ENCODE measurements around the gene NLRC5. TPM values are rescaled to one million over a fixed set of nuclear protein-coding genes. Genes with fewer than 3 reads are reported as not detected.

NLRC5 gene
- total and polyA plus RNA-seq, 10 donors = 52.0 to 401 (median 219) TPM

- H3K36me3 ChIP-seq = peaks cover 0 to 52% (median 0%) of the 10 kb centered on the region in 6 donors
- peaks cover 54 to 97% (median 80%) of the 10 kb centered on the region in 6 donors for H3K4me1 ChIP-seq
- H3K9me3 ChIP-seq = no peaks in the 10 kb centered on the region
- no peaks in the 10 kb centered on the region for H3K27me3 ChIP-seq (replicated peaks in 1 of 7)
- peak overlapping the region in 5 of 8 donors; percentile 78 to 96 (median 90) for H3K4me3 ChIP-seq
- TF ChIP-seq POLR2AphosphoS5 (IDR thresholded peaks at IDR 0.05) (no peak), CTCF (IDR thresholded peaks at IDR 0.05 in 8 of 11, conservative IDR thresholded peaks at IDR 0.05 in 3 of 11) (no peak), POLR2A (IDR thresholded peaks at IDR 0.05) (no peak)
- DNase-seq = peak; percentile 11
- peak overlapping the region in 7 of 8 donors; percentile 29 to 96 (median 93) for H3K27ac ChIP-seq
- intact Hi-C loops (cut with DNase I; ENCODE audit: low total_unique reads) = no loop called here
- WGBS, 5 donors = 90 to 93% (median 92%) methylated on average over 2 of the region's 2 CpGs
Observed at GRCh38 chr16:56987692-56988091, 1.7 kb upstream of the NLRC5 start.

GRCh38 chr16:56988161-56988947 lies 1.0 kb upstream of the NLRC5 start:
- Histone ChIP-seq H3K4me3 (peak overlapping the region; percentile 78 to 98 (median 92)), H3K4me1 (peaks cover 58 to 97% (median 83%) of the 10 kb centered on the region in 6 donors), H3K9me3 (no peaks in the 10 kb centered on the region), H3K27me3 (replicated peaks in 1 of 7) (no peaks in the 10 kb centered on the region), H3K36me3 (peaks cover 0 to 52% (median 1%) of the 10 kb centered on the region in 6 donors), H3K27ac (peak overlapping the region; percentile 91 to 96 (median 93))
- no peak for DNase-seq
- TF ChIP-seq CTCF (IDR thresholded peaks at IDR 0.05 in 8 of 11, conservative IDR thresholded peaks at IDR 0.05 in 3 of 11) (no peak), POLR2AphosphoS5 (IDR thresholded peaks at IDR 0.05) (peak in 2 of 3 donors; percentile 36 to 48)
- intact Hi-C loops (cut with DNase I; ENCODE audit: low total_unique reads) = no loop called here
- WGBS, 5 donors = 38 to 73% (median 57%) methylated on average over 3 to 6 of the region's 6 CpGs

- Histone ChIP-seq H3K27ac (peak overlapping the region; percentile 91 to 96 (median 93)), H3K27me3 (replicated peaks in 1 of 7) (no peaks in the 10 kb centered on the region), H3K4me1 (peaks cover 71 to 97% (median 89%) of the 10 kb centered on the region in 6 donors), H3K36me3 (peaks cover 0 to 56% (median 0%) of the 10 kb centered on the region in 6 donors), H3K4me3 (peak overlapping the region; percentile 78 to 98 (median 92)), H3K9me3 (no peaks in the 10 kb centered on the region)
- intact Hi-C loops (cut with DNase I; ENCODE audit: low total_unique reads) = no loop called here
- no peak for DNase-seq
- TF ChIP-seq CTCF (IDR thresholded peaks at IDR 0.05 in 8 of 11, conservative IDR thresholded peaks at IDR 0.05 in 3 of 11) (no peak), POLR2AphosphoS5 (IDR thresholded peaks at IDR 0.05) (no peak), POLR2A (IDR thresholded peaks at IDR 0.05) (no peak)
- 6 to 12% (median 9%) methylated on average over 7 of the region's 7 CpGs for WGBS, 5 donors
Observed at GRCh38 chr16:56989988-56990387, 631 bp downstream of the NLRC5 start.

Data from spleen (tissue), 11 donors.